HEK293 (cell line): ENCODE results near the gene CCDC85C.

ENCODE experiments used
- PRDM4 ChIP-seq: fragments of 450-650 bp; formaldehyde crosslinking; IDR thresholded peaks from 2 replicates; pipeline ENCODE4 v1.5.1; 2017; ENCODE audit warnings: missing biosample characterization, missing genetic modification characterization
- REPIN1 ChIP-seq: fragments of 450-650 bp; formaldehyde crosslinking; IDR thresholded peaks from 2 replicates; pipeline ENCODE4 v1.5.1; 2017; ENCODE audit warnings: missing biosample characterization, missing genetic modification characterization, low read depth
- SP7 ChIP-seq: fragments of 450-650 bp; formaldehyde crosslinking; IDR thresholded peaks from 2 replicates; pipeline ENCODE4 v1.5.1; 2016; ENCODE audit warnings: missing biosample characterization, missing genetic modification characterization
- TCF7L2 ChIP-seq: IDR thresholded peaks from 2 replicates; pipeline ENCODE4 v1.6.1; 2011; ENCODE audit warnings: low read depth, mild to moderate bottlenecking, inconsistent platforms, low read length, moderate library complexity, borderline replicate concordance
- ZBTB44 ChIP-seq: fragments of 450-650 bp; IDR thresholded peaks from 2 replicates; pipeline ENCODE4 v1.5.1; 2018; ENCODE audit warnings: missing biosample characterization, mild to moderate bottlenecking, missing genetic modification characterization
- ZNF114 ChIP-seq: fragments of 450-650 bp; formaldehyde crosslinking; IDR thresholded peaks from 2 replicates; pipeline ENCODE4 v1.5.0; 2017; ENCODE audit warnings: missing biosample characterization, missing genetic modification characterization
- ZNF19 ChIP-seq: fragments of 450-650 bp; formaldehyde crosslinking; IDR thresholded peaks from 2 replicates; pipeline ENCODE4; 2016; ENCODE audit warnings: missing biosample characterization, missing genetic modification characterization, low read depth
- ZNF302 ChIP-seq: fragments of 450-650 bp; formaldehyde crosslinking; IDR thresholded peaks from 2 replicates; pipeline ENCODE4 v1.5.1; 2016; ENCODE audit warnings: missing biosample characterization, missing genetic modification characterization, low read depth
- ZNF560 ChIP-seq: fragments of 450-650 bp; formaldehyde crosslinking; IDR thresholded peaks from 2 replicates; pipeline ENCODE4 v1.5.1; 2017; ENCODE audit warnings: missing biosample characterization, missing genetic modification characterization, borderline replicate concordance
- ZNF629 ChIP-seq: fragments of 450-650 bp; formaldehyde crosslinking; IDR thresholded peaks from 2 replicates; pipeline ENCODE4 v1.5.1; 2017; ENCODE audit warnings: missing biosample characterization, missing genetic modification characterization
- ZNF701 ChIP-seq: fragments of 450-650 bp; formaldehyde crosslinking; IDR thresholded peaks from 2 replicates; pipeline ENCODE4 v1.5.1; 2016; ENCODE audit warnings: missing biosample characterization, missing genetic modification characterization
- ZNF777 ChIP-seq: fragments of 450-650 bp; formaldehyde crosslinking; IDR thresholded peaks from 2 replicates; pipeline ENCODE4 v1.5.1; 2017; ENCODE audit warnings: missing biosample characterization, missing genetic modification characterization, borderline replicate concordance
- TF ChIP-seq, protein P1 (sequence below): fragments of 450-650 bp; formaldehyde crosslinking; IDR thresholded peaks from 2 replicates; pipeline ENCODE4 v1.5.1; 2016; ENCODE audit warnings: missing biosample characterization, missing genetic modification characterization
- TF ChIP-seq, protein P2 (sequence below): fragments of 450-650 bp; formaldehyde crosslinking; IDR thresholded peaks from 2 replicates; pipeline ENCODE4 v1.5.1; 2016; ENCODE audit warnings: missing biosample characterization, missing genetic modification characterization

GRCh38 chr14:99552572-99553216, 51.3 kb downstream of the CCDC85C start:
- TF ChIP-seq, protein P1, sequence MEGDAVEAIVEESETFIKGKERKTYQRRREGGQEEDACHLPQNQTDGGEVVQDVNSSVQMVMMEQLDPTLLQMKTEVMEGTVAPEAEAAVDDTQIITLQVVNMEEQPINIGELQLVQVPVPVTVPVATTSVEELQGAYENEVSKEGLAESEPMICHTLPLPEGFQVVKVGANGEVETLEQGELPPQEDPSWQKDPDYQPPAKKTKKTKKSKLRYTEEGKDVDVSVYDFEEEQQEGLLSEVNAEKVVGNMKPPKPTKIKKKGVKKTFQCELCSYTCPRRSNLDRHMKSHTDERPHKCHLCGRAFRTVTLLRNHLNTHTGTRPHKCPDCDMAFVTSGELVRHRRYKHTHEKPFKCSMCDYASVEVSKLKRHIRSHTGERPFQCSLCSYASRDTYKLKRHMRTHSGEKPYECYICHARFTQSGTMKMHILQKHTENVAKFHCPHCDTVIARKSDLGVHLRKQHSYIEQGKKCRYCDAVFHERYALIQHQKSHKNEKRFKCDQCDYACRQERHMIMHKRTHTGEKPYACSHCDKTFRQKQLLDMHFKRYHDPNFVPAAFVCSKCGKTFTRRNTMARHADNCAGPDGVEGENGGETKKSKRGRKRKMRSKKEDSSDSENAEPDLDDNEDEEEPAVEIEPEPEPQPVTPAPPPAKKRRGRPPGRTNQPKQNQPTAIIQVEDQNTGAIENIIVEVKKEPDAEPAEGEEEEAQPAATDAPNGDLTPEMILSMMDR, result no peak
- TF ChIP-seq, protein P2, sequence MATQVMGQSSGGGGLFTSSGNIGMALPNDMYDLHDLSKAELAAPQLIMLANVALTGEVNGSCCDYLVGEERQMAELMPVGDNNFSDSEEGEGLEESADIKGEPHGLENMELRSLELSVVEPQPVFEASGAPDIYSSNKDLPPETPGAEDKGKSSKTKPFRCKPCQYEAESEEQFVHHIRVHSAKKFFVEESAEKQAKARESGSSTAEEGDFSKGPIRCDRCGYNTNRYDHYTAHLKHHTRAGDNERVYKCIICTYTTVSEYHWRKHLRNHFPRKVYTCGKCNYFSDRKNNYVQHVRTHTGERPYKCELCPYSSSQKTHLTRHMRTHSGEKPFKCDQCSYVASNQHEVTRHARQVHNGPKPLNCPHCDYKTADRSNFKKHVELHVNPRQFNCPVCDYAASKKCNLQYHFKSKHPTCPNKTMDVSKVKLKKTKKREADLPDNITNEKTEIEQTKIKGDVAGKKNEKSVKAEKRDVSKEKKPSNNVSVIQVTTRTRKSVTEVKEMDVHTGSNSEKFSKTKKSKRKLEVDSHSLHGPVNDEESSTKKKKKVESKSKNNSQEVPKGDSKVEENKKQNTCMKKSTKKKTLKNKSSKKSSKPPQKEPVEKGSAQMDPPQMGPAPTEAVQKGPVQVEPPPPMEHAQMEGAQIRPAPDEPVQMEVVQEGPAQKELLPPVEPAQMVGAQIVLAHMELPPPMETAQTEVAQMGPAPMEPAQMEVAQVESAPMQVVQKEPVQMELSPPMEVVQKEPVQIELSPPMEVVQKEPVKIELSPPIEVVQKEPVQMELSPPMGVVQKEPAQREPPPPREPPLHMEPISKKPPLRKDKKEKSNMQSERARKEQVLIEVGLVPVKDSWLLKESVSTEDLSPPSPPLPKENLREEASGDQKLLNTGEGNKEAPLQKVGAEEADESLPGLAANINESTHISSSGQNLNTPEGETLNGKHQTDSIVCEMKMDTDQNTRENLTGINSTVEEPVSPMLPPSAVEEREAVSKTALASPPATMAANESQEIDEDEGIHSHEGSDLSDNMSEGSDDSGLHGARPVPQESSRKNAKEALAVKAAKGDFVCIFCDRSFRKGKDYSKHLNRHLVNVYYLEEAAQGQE, result no peak
- TF ChIP-seq ZNF629 (tag by site-specific recombination) (no peak), TCF7L2 (no peak), ZNF777 (no peak), REPIN1 (tag by site-specific recombination) (no peak), ZNF302 (tag by site-specific recombination) (no peak), ZBTB44 (tag by site-specific recombination) (no peak), ZNF19 (tag by site-specific recombination) (no peak), ZNF701 (tag by site-specific recombination) (no peak), ZNF114 (tag by site-specific recombination) (no peak), SP7 (tag by site-specific recombination) (no peak), ZNF560 (tag by site-specific recombination) (no peak), PRDM4 (no peak)
